Retinal pigment epithelial cell (primary cell): Measurements from ENCODE around the gene MAML1.

Source experiments
- DNase-seq: peaks from one replicate; pipeline ENCODE4 v3.0.0-alpha.2; 2010; ENCODE audit warnings: low read depth
- H3K4me3 ChIP-seq: 2 replicates; pipeline ENCODE4 v1.5.1; 2011; ENCODE audit warnings: mild to moderate bottlenecking, low read length, control low read depth, moderate library complexity
- CTCF ChIP-seq: conservative IDR thresholded peaks from 2 replicates; pipeline ENCODE4 v1.5.1; 2011; ENCODE audit warnings: low read depth, low read length, control low read depth, inconsistent platforms

MAML1 gene

GRCh38 chr5:179794575-179794974 lies 62.0 kb downstream of the MAML1 start:
- DNase-seq, result no peak
- TF ChIP-seq CTCF, result no peak
- H3K4me3 ChIP-seq, result no peak overlapping the region

- DNase-seq, result no peak
- H3K4me3 ChIP-seq, result peak overlapping the region; percentile 48
- no peak for TF ChIP-seq CTCF
These were observed 62.6 kb downstream of the MAML1 start for GRCh38 chr5:179795049-179795862.

GRCh38 chr5:179795863-179796833 lies 63.5 kb downstream of the MAML1 start:
- peak; percentile 49 for TF ChIP-seq CTCF
- H3K4me3 ChIP-seq, result peak overlapping the region; percentile 48
- no peak for DNase-seq

GRCh38 chr5:179796877-179797608 lies 64.4 kb downstream of the MAML1 start:
- no peak for DNase-seq
- peak overlapping the region; percentile 48 for H3K4me3 ChIP-seq
- no peak for TF ChIP-seq CTCF

GRCh38 chr5:179797741-179798140 lies 65.1 kb downstream of the MAML1 start:
- TF ChIP-seq CTCF, result no peak
- DNase-seq, result no peak
- H3K4me3 ChIP-seq, result no peak overlapping the region

- TF ChIP-seq CTCF, result no peak
- no peak overlapping the region for H3K4me3 ChIP-seq
- no peak for DNase-seq
These were observed 65.6 kb downstream of the MAML1 start for GRCh38 chr5:179798144-179798770.
